Fibroblast of upper back skin (primary cell): ENCODE measurements around the gene NAPSA.
A peak's percentile ranks its signal among the peaks of the same experiment; 100 is the strongest.
"Not testable (repeated sequence)": the region's sequence is repeated elsewhere in the genome, so short reads cannot be mapped to it uniquely, and the experiment has no call there.

Source experiments
- DNase-seq: peaks from one replicate; pipeline ENCODE4 v3.0.0-alpha.2; 2013

Gene NAPSA

DNA sequence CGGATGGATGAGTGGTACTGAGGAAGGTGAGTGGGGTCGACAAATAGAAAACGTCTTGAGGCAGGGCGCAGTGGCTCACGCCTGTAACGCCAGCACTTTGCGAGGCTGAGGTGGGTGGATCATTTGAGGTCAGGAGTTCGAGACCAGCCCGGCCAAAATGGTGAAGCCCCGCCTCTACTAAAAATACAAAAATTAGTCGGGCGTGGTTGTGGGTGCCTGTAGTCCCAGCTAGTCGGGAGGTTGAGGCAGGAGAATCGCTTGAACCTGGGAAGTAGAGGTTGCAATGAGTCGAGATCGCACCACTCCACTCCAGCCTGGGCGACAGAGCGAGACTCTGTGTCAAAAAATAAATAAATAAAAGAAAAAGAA, 35.5 kb downstream of the NAPSA start:
- DNase-seq, result not testable (repeated sequence)

DNA sequence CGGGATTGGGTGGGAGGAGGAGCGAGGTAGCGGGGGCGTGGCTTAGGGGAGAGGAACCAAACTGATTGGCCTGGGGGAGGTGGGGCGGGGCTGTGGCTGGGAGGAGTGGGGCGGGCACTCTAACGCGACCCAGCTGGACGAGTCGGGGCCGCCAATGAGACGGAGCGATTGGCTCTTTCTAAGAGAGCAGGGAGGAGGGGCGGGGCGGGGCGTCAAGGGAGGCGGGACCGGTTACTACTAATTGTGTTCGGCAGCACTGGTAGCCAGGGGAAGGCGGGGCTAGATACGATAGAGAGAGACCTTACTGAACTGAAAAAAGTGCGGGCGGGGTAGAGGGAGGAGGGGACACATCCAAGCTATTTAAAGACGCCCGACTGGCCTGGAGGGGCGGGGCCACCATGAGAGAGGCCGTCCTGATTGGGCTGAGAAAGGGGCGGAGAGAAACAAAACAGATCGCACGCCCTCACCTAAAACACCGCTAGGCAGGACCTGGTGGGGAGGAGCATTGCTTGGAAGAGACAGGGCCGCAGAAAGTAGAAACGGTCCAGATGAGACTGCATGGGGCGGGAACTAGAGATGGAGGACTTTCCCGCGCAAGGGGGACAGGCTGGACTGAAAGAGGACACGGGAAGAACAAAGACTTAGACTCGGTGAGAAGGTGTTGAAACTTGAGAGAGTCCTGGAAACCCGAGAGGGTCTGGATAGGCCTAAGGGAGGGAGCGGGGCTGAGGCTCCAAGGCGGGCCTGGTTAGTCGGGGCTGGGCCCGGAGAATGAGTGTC, 36.1 kb downstream of the NAPSA start, which contains the start of gene KCNC3:
Gene KCNC3, minus strand, starts transcription at position 232 of the 780 bp plus-strand sequence. CDS start 295 bp downstream, outside the sequence.
- peak; percentile 88 for DNase-seq

- no peak for DNase-seq
Observed at GRCh38 chr19:50328873-50329145, 36.6 kb downstream of the NAPSA start.

GRCh38 chr19:50328224-50328872, 37.1 kb downstream of the NAPSA start:
- no peak for DNase-seq

DNA sequence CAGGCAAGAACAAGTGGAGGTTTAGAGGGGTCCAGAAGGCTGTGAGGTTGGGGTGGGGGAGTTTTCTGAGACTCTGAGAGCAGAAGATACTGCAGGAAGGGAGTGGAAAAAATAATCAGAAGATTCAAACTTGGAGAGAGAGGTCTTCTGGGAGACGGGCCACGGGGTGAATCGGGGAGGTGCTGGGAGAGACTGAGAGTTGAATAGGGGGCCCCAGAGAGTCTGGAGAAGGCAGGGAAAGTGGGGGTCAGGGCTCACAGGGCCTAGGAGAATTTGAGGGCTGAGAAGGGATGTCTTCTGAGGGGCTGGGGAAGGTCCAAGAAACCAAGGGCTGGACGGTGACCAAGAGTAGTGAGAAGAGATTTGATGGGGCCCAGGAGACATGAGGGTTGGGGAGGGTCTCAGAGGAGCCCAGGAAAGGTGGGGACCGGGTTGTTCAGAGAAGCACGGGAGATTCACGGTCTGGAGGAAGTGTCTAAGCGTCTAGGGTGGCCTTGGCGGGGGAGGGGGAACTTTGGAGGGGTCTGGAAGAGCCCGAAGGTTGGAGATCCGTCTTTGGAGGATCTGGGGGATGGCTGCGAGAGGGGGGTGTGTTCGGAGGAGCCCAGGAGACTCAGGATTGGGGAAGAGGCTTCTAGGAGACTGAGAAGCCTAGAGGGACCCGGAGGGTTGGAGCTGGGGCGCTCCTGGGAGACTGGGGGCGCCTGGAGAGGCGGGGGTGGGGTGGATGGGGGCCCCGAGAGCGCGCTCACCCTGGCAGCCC, 37.8 kb downstream of the NAPSA start:
- DNase-seq, result no peak

DNA sequence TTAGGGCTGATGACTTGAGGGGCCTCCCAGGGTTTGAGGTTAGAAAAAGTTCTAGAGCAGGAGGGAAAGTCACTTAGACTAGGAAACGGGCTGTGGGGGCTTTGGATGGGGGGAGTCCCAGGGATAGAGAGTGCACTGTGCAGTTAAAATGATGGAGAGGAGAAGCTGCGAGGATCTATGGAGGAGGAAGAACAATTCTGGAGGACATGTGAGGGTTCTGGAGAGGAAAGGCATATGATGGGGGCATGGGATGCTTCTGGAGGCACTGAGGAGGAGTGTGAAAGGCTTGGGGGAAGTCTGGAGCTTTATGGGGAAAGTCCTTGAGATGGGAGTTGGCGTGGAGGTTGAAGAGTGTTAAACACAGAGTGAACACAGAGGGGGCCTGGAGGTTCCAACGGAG, 38.4 kb downstream of the NAPSA start:
- no peak for DNase-seq

GRCh38 chr19:50326101-50326664, 39.3 kb downstream of the NAPSA start:
- no peak for DNase-seq

GRCh38 chr19:50325310-50326100, 39.9 kb downstream of the NAPSA start:
- DNase-seq, result peak; percentile 7

GRCh38 chr19:50324331-50324730, 41.1 kb downstream of the NAPSA start:
- DNase-seq, result no peak

- DNase-seq, result no peak
Observed at GRCh38 chr19:50323782-50324133, 41.7 kb downstream of the NAPSA start.

GRCh38 chr19:50322931-50323781, 42.3 kb downstream of the NAPSA start:
- DNase-seq, result no peak

DNA sequence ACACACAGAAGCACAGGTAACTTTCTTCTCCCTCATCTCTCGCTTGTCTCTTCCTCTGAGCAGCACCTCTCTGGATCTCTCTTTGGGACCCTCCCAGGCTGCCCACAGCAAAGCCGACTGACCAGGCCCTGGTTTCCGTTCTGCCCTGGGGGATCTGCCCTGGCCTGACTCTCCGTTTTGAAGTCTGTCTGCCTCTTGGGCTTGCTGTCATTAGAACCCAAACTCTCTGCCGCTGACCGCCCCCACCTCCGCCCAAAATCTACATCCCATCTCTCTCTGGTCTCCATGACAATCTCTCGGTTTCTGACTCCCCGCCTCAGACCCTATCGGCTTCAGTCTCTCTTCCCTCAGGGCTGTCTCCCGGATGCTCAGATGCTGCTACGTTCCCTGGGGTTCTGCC, 43.2 kb downstream of the NAPSA start:
- DNase-seq, result no peak

GRCh38 chr19:50321831-50322230, 43.6 kb downstream of the NAPSA start:
- DNase-seq, result no peak

- no peak for DNase-seq
Observed at GRCh38 chr19:50320596-50320995, 44.8 kb downstream of the NAPSA start.

GRCh38 chr19:50320051-50320450, 45.4 kb downstream of the NAPSA start:
- DNase-seq, result no peak

DNA sequence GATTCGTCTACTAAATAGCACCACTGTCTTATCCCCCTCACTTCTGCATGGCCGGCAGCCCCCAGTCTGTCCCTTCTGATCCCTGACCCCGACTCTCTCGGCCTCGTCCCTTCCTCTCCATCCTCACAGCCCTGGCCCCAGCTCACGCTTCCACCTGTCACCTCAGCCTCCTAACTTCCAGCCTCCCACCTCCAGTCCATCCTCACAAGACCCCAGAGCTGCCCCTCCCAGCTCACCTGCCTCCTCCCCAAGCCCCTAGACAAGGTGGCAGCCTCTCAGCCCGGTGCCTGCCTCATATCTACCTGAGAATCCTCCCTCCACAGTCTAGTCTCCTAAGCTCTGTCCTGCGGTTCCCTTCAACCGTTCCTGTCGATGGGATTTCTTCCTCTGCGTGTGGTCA, 46.3 kb downstream of the NAPSA start:
- DNase-seq, result no peak

DNA sequence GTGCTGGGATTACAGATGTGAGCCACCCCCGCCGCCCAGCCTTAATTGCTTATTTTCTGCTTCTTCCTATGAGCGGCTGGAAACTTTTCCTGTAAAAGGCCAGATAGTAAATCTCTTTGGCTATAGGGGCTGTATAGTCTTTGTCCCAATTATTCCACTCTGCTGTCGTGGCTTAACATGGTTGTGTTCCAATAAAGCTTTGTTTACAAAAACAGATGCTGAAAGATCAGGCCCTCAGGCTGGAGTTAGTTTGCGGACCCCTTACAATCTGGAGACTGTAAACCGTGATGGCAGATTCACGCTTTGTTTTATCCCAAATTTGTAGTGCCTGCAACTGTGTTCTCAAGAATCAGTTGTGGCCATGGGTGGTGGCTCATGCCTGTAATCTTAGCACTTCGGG, 47.0 kb downstream of the NAPSA start:
- no peak for DNase-seq

DNA sequence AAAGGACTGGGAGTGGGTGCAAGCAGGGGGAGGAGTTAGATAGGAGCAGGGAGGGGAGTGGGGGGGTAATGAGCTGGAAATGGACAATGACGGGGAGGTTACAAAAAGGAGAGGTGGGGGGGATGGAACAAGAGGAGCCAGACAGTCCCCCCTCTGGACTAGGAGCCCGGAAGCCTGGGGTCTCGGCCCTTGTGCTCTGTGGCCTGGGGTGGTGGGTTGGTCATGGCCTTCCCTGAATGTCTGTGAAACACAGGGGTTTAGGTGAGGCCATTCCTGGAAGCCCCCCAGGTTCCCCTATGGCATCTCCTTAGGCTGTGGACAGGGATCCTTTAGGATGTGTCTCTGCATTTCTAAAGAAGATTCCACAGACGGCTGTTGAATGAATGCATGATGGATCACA, 48.3 kb downstream of the NAPSA start:
- DNase-seq, result no peak

GRCh38 chr19:50315773-50316448, 49.5 kb downstream of the NAPSA start:
- no peak for DNase-seq

GRCh38 chr19:50314724-50315708, 50.4 kb downstream of the NAPSA start:
- DNase-seq, result no peak
